HepG2 (cell line): Measurements from ENCODE around the gene CCR5AS.

ENCODE experiments used
- ATAC-seq: fragments of 200-7000 bp; cut with Tn5 transposase; 3 replicates; pipeline ENCODE4 v1.9.1; 2020; ENCODE audit warnings: mild to moderate bottlenecking, moderate library complexity
- BruUV-seq: library from RNA; stranded (reverse); fragments of 400-500 nt; replicated peaks from 2 replicates; lab custom pipeline; 2021; lab: Mats Ljungman, UMichigan
- CTCF ChIA-PET: fragments of 300-600 bp; formaldehyde crosslinking; extraction: SDS; loops from one replicate; lab custom pipeline; 2021; ENCODE audit warnings: low total read pairs, inconsistent platforms, low intra/inter-chr PET ratio; lab: Yijun Ruan, JAX
- POLR2A ChIA-PET: fragments of 350-600 bp; sonication (Branson Sonifier 250); formaldehyde crosslinking; loops from one replicate; lab custom pipeline; 2020; ENCODE audit warnings: antibody characterized with exemption, inconsistent platforms; lab: Yijun Ruan, JAX
- DNase-seq: peaks from one replicate; pipeline ENCODE4 v3.0.0-alpha.2; 2015; ENCODE audit warnings: low spot score
- FAIRE-seq: peaks from 3 replicates; lab custom pipeline; 2011; peaks lifted over from hg19 to GRCh38; lab: Jason Lieb, UNC
- H2AFZ ChIP-seq: one replicate; pipeline ENCODE4 v1.6.1; 2011; ENCODE audit warnings: low read length, inconsistent platforms
- H3K27ac ChIP-seq: fragments of 300-600 bp; 3 replicates; pipeline ENCODE4 v1.8.0; 2011; ENCODE audit warnings: mixed run types, mild to moderate bottlenecking, mixed read lengths, low read length, inconsistent platforms; ENCODE audit not compliant: insufficient read depth; ENCODE audit errors: extremely low read length
- H3K27me3 ChIP-seq, 2 experiments: fragments of 200-600 bp in 1 of 2; 2 replicates in 1 of 2; 3 replicates in 1 of 2; pipeline versions ENCODE4 v1.6.0 to v1.8.0; 2011; ENCODE audit warnings: low read length in 2 of 2, mild to moderate bottlenecking in 2 of 2, moderate library complexity in 2 of 2, inconsistent platforms in 1 of 2; ENCODE audit not compliant: insufficient read depth in 2 of 2, control insufficient read depth in 1 of 2
- H3K36me3 ChIP-seq, 2 experiments: fragments of 200-600 bp in 1 of 2; replicated peaks in 1 of 2; 2 replicates in 1 of 2; 3 replicates in 1 of 2; pipeline versions ENCODE4 v1.5.1 to v1.8.0; 2011; ENCODE audit warnings: low read length in 2 of 2, inconsistent platforms in 1 of 2; ENCODE audit not compliant: insufficient read depth in 2 of 2, control insufficient read depth in 1 of 2
- H3K4me1 ChIP-seq: 2 replicates; pipeline ENCODE4 v1.5.1; 2012; ENCODE audit warnings: low read length, inconsistent platforms; ENCODE audit not compliant: insufficient read depth
- H3K4me2 ChIP-seq: 2 replicates; pipeline ENCODE4 v1.6.0; 2011; ENCODE audit warnings: low read depth, low read length, inconsistent platforms
- H3K4me3 ChIP-seq, 3 experiments: fragments of 200-600 bp in 1 of 3; sonication (generic), shearing (Covaris generic) in 1 of 3; replicated peaks in 1 of 3; 2 replicates each; pipeline ENCODE4 v1.5.1; 2011 to 2016; ENCODE audit warnings: low read length in 3 of 3, inconsistent platforms in 2 of 3, low read depth in 2 of 3, mild to moderate bottlenecking in 2 of 3, control low read depth in 1 of 3, mixed read lengths in 1 of 3; ENCODE audit not compliant: insufficient read depth in 1 of 3
- H3K79me2 ChIP-seq: one replicate; pipeline ENCODE4 v1.6.1; 2011; ENCODE audit warnings: low read length, inconsistent platforms; ENCODE audit not compliant: insufficient read depth
- H3K9ac ChIP-seq: 2 replicates; pipeline ENCODE4 v1.6.0; 2011; ENCODE audit warnings: mild to moderate bottlenecking, low read depth, low read length, inconsistent platforms; ENCODE audit not compliant: insufficient read depth
- H3K9me3 ChIP-seq: 2 replicates; pipeline ENCODE4 v1.5.1; 2012; ENCODE audit warnings: mild to moderate bottlenecking, low read length
- H4K20me1 ChIP-seq: 2 replicates; pipeline ENCODE4 v1.6.0; 2011; ENCODE audit warnings: inconsistent platforms, mild to moderate bottlenecking, low read length, moderate library complexity; ENCODE audit not compliant: insufficient read depth
- ADNP ChIP-seq: sonication (generic); formaldehyde crosslinking; IDR thresholded peaks from 2 replicates; pipeline ENCODE4 v1.4.0; 2020; ENCODE audit warnings: missing genetic modification reagents
- ARHGAP35 ChIP-seq: sonication (generic); formaldehyde crosslinking; IDR thresholded peaks from 2 replicates; pipeline ENCODE4 v1.9.0; 2022; ENCODE audit warnings: mild to moderate bottlenecking, inconsistent platforms, moderate library complexity, missing genetic modification reagents, borderline replicate concordance
- CAMTA2 ChIP-seq: sonication (generic); formaldehyde crosslinking; IDR thresholded peaks from 2 replicates; pipeline ENCODE4 v1.4.0; 2020; ENCODE audit warnings: mild to moderate bottlenecking, missing genetic modification reagents, borderline replicate concordance
- FLYWCH1 ChIP-seq: sonication (generic); formaldehyde crosslinking; IDR thresholded peaks from 2 replicates; pipeline ENCODE4 v1.8.1; 2023; ENCODE audit warnings: mild to moderate bottlenecking, missing genetic modification reagents
- GFI1 ChIP-seq: sonication (generic); formaldehyde crosslinking; IDR thresholded peaks from 2 replicates; pipeline ENCODE4 v1.5.0; 2020; ENCODE audit warnings: missing genetic modification reagents, mild to moderate bottlenecking, borderline replicate concordance
- HMGA1 ChIP-seq: sonication (generic); formaldehyde crosslinking; conservative IDR thresholded peaks from 2 replicates; pipeline ENCODE4 v1.4.0; 2020; ENCODE audit warnings: missing genetic modification reagents
- HNRNPH1 ChIP-seq: fragments of 200-400 bp; formaldehyde crosslinking; optimal IDR thresholded peaks from 2 replicates; pipeline ENCODE3; 2017; ENCODE audit warnings: mild to moderate bottlenecking, low read depth, low read length
- KLF6 ChIP-seq: IDR thresholded peaks from 2 replicates; pipeline ENCODE4 v1.8.0; 2016; ENCODE audit warnings: missing biosample characterization, missing genetic modification reagents
- KMT2A ChIP-seq: sonication (generic); formaldehyde crosslinking; IDR thresholded peaks from 2 replicates; pipeline ENCODE4 v1.4.0; 2020; ENCODE audit warnings: missing genetic modification reagents
- NCOA2 ChIP-seq: sonication (generic); formaldehyde crosslinking; IDR thresholded peaks from 2 replicates; pipeline ENCODE4 v1.8.0; 2022; ENCODE audit warnings: inconsistent platforms
- SMC3 ChIP-seq: IDR thresholded peaks from 2 replicates; pipeline ENCODE4 v1.6.1; 2011; ENCODE audit warnings: low read length, improper control_type of control experiment
- TBX3 ChIP-seq: fragments of 450-650 bp; IDR thresholded peaks from 2 replicates; pipeline ENCODE4 v1.6.1; 2017; ENCODE audit warnings: antibody characterized with exemption, mild to moderate bottlenecking, inconsistent platforms, borderline replicate concordance
- YY1 ChIP-seq: IDR thresholded peaks from 2 replicates; pipeline ENCODE4 v1.6.1; 2011; ENCODE audit warnings: low read length, low read depth, moderate library complexity, mild to moderate bottlenecking; ENCODE audit not compliant: insufficient read depth, insufficient replicate concordance
- ZNF263 ChIP-seq: sonication (generic); formaldehyde crosslinking; IDR thresholded peaks from 2 replicates; pipeline ENCODE4 v1.4.0; 2020; ENCODE audit warnings: missing genetic modification reagents
- ZNF30 ChIP-seq: sonication (generic); formaldehyde crosslinking; IDR thresholded peaks from 2 replicates; pipeline ENCODE4 v1.5.0; 2020; ENCODE audit warnings: mild to moderate bottlenecking, missing genetic modification reagents
- ZNF670 ChIP-seq: sonication (generic); formaldehyde crosslinking; IDR thresholded peaks from 2 replicates; pipeline ENCODE4 v1.8.0; 2022; ENCODE audit warnings: mild to moderate bottlenecking, missing genetic modification reagents, borderline replicate concordance
- ZNF720 ChIP-seq: sonication (generic); formaldehyde crosslinking; IDR thresholded peaks from 2 replicates; pipeline ENCODE4 v1.4.0; 2020; ENCODE audit warnings: missing genetic modification reagents
- ZNF773 ChIP-seq: sonication (generic); formaldehyde crosslinking; IDR thresholded peaks from 2 replicates; pipeline ENCODE4 v1.4.0; 2020; ENCODE audit warnings: missing genetic modification reagents, borderline replicate concordance
- ZNF839 ChIP-seq: sonication (generic); formaldehyde crosslinking; IDR thresholded peaks from 2 replicates; pipeline ENCODE4 v1.4.0; 2020; ENCODE audit warnings: missing genetic modification reagents, mild to moderate bottlenecking, borderline replicate concordance
- ZSCAN29 ChIP-seq: sonication (generic); formaldehyde crosslinking; conservative IDR thresholded peaks from 2 replicates; pipeline ENCODE4 v1.4.0; 2020; ENCODE audit warnings: mild to moderate bottlenecking, missing genetic modification reagents
- WGBS: methylation state at CpG from one replicate; pipeline ENCODE4 v1.1.6; 2017; ENCODE audit warnings: low lambda C conversion rate; 5-methylcytosine and 5-hydroxymethylcytosine counted together
- in situ Hi-C: cut with HindIII; loops from 2 replicates; pipeline ENCODE4 v1.10.0; 2017; ENCODE audit warnings: low pct_unique_long_range_greater_than_20kb; ENCODE audit not compliant: extremely low pct_ligation_motif_present
- intact Hi-C: fragments of 100-400 bp; cut with micrococcal nuclease; formaldehyde crosslinking; loops from one replicate; pipeline ENCODE4 v1.10.0; 2022; ENCODE audit not compliant: unreplicated experiment
- TF ChIP-seq, protein P1 (sequence below), 2 experiments: IDR thresholded peaks; 2 replicates each; pipeline ENCODE4 v1.6.1; 2011 to 2012; ENCODE audit warnings: low read length in 2 of 2, borderline replicate concordance in 1 of 2, low read depth in 1 of 2, mild to moderate bottlenecking in 1 of 2, moderate library complexity in 1 of 2
- TF ChIP-seq, protein P2 (sequence below): sonication (generic); formaldehyde crosslinking; IDR thresholded peaks from 2 replicates; pipeline ENCODE4 v1.5.0; 2020; ENCODE audit warnings: missing genetic modification reagents

Gene CCR5AS

DNA sequence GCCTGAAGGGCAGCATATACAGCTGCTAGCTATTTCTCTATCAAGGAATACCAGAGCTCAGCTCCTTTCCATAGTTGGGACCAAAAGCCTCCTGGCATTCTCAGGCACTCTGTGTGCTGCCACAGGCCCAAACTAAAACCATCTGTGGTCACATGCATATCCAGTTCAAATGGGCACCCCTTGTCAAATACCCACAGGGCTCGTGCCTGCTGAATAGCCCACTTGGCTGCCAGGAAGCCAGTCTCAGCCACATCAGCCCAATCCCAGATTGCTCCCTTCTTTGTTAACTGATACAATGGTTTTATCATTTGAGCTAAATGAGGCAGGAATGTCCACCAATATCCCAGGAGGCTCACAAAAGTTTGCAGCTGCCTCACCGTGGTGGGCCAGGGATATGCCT, 14.1 kb upstream of the CCR5AS start:
- BruUV-seq = no TSS peak

DNA sequence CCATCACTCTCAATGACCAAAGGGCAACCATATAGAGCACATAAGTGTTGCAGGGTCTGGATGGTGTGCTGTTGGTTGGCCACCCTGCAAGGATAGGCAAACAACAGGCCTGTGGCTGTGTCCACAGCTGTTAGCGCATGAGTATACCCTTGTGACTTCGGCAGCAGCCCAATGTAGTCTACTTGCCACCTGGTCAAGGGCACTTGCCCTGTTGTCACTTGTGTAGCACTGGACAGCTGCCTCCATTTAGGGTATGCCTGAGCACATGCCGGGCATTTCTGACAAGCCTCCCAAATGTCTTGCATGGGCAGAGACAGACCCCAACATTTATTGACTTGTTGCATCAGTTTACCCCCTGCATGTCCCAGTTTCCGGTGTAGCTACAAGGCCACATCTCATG, 12.9 kb upstream of the CCR5AS start:
- BruUV-seq = no TSS peak
- DNase-seq (no peak), FAIRE-seq (no peak), ATAC-seq (no peak)
- WGBS = 0% methylated on average over 1 of the region's 4 CpGs
- Histone ChIP-seq H3K27me3 (peaks cover 0 to 5% of the 10 kb centered on the region in 2 experiments; a peak in 1 of 5 replicates), H3K4me2 (no peak overlapping the region), H4K20me1 (no peaks in the 10 kb centered on the region), H2AFZ (no peak overlapping the region), H3K4me3 (no peak overlapping the region), H3K27ac (no peak overlapping the region), H3K9me3 (no peaks in the 10 kb centered on the region), H3K4me1 (no peaks in the 10 kb centered on the region), H3K79me2 (no peaks in the 10 kb centered on the region), H3K9ac (no peak overlapping the region), H3K36me3 (no peaks in the 10 kb centered on the region)
- ChIA-PET POLR2A (no interaction called here), CTCF (no interaction called here)
- in situ Hi-C loops (no loop called here), intact Hi-C loops (no loop called here)
- TF ChIP-seq ZNF263 (CRISPR knock-in tag) (no peak), NCOA2 (CRISPR knock-in tag) (no peak), ZSCAN29 (CRISPR knock-in tag) (no peak), ADNP (CRISPR knock-in tag) (no peak), GFI1 (no peak), HNRNPH1 (no peak), ZNF670 (no peak), CAMTA2 (CRISPR knock-in tag) (no peak), KMT2A (CRISPR knock-in tag) (no peak), ZNF720 (CRISPR knock-in tag) (no peak), FLYWCH1 (CRISPR knock-in tag) (no peak)
- TF ChIP-seq, protein P1, sequence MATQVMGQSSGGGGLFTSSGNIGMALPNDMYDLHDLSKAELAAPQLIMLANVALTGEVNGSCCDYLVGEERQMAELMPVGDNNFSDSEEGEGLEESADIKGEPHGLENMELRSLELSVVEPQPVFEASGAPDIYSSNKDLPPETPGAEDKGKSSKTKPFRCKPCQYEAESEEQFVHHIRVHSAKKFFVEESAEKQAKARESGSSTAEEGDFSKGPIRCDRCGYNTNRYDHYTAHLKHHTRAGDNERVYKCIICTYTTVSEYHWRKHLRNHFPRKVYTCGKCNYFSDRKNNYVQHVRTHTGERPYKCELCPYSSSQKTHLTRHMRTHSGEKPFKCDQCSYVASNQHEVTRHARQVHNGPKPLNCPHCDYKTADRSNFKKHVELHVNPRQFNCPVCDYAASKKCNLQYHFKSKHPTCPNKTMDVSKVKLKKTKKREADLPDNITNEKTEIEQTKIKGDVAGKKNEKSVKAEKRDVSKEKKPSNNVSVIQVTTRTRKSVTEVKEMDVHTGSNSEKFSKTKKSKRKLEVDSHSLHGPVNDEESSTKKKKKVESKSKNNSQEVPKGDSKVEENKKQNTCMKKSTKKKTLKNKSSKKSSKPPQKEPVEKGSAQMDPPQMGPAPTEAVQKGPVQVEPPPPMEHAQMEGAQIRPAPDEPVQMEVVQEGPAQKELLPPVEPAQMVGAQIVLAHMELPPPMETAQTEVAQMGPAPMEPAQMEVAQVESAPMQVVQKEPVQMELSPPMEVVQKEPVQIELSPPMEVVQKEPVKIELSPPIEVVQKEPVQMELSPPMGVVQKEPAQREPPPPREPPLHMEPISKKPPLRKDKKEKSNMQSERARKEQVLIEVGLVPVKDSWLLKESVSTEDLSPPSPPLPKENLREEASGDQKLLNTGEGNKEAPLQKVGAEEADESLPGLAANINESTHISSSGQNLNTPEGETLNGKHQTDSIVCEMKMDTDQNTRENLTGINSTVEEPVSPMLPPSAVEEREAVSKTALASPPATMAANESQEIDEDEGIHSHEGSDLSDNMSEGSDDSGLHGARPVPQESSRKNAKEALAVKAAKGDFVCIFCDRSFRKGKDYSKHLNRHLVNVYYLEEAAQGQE (IDR thresholded peaks at IDR 0.05; ENCODE audit: borderline replicate concordance in 1 of 2, low read depth in 1 of 2, low read length in 2 of 2) = no peak

More for the DNA sequence above, 14.1 kb upstream of the CCR5AS start:
- H3K36me3 ChIP-seq = no peaks in the 10 kb centered on the region
- no peaks in the 10 kb centered on the region for H4K20me1 ChIP-seq
- H3K79me2 ChIP-seq = no peaks in the 10 kb centered on the region
- no peaks in the 10 kb centered on the region for H3K9me3 ChIP-seq
- no peak for DNase-seq
- H3K27ac ChIP-seq = no peak overlapping the region
- no peak overlapping the region for H3K4me3 ChIP-seq
- intact Hi-C loops (no loop called here), in situ Hi-C loops (no loop called here)
- H3K4me2 ChIP-seq = no peak overlapping the region
- FAIRE-seq = no peak
- TF ChIP-seq ZNF773 (CRISPR knock-in tag) = no peak
- no peak for TF ChIP-seq ZNF30
- TF ChIP-seq, protein P2, sequence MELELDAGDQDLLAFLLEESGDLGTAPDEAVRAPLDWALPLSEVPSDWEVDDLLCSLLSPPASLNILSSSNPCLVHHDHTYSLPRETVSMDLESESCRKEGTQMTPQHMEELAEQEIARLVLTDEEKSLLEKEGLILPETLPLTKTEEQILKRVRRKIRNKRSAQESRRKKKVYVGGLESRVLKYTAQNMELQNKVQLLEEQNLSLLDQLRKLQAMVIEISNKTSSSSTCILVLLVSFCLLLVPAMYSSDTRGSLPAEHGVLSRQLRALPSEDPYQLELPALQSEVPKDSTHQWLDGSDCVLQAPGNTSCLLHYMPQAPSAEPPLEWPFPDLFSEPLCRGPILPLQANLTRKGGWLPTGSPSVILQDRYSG (CRISPR knock-in tag) = no peak
- no peak for TF ChIP-seq ZNF839 (CRISPR knock-in tag)
- TF ChIP-seq SMC3 = no peak
- TF ChIP-seq YY1 = no peak
- no peak for TF ChIP-seq ARHGAP35
- TF ChIP-seq KLF6 (CRISPR knock-in tag) = no peak
- no peak for TF ChIP-seq TBX3
- TF ChIP-seq HMGA1 = no peak
- no peak overlapping the region for H2AFZ ChIP-seq
- POLR2A ChIA-PET = no interaction called here
- ATAC-seq = no peak
- H3K9ac ChIP-seq = no peak overlapping the region
- CTCF ChIA-PET = no interaction called here
- H3K4me1 ChIP-seq = no peaks in the 10 kb centered on the region
- WGBS = 0% methylated on average over 2 of the region's 2 CpGs
- peaks cover 0 to 5% of the 10 kb centered on the region in 2 experiments; a peak in 2 of 5 replicates for H3K27me3 ChIP-seq
